GM06990 (cell line): Measurements from ENCODE around the gene GRID2.
"Not testable (repeated sequence)": the region's sequence is repeated elsewhere in the genome, so short reads cannot be mapped to it uniquely, and the experiment has no call there.

Experiments
- DNase-seq: peaks from one replicate; pipeline ENCODE4 v3.0.0-alpha.2; 2011; ENCODE audit not compliant: insufficient read length; ENCODE audit errors: extremely low read depth
- H3K27me3 ChIP-seq: replicated peaks from 2 replicates; pipeline ENCODE4 v1.6.0; 2011; ENCODE audit warnings: low read length; ENCODE audit not compliant: control insufficient read depth, insufficient read depth
- H3K36me3 ChIP-seq: 2 replicates; pipeline ENCODE4 v1.5.1; 2011; ENCODE audit warnings: low read length; ENCODE audit not compliant: control insufficient read depth, insufficient read depth
- H3K4me3 ChIP-seq: replicated peaks from 2 replicates; pipeline ENCODE4 v1.5.1; 2011; ENCODE audit warnings: low read depth, mild to moderate bottlenecking, control low read depth, low read length
- TF ChIP-seq, protein P1 (sequence below): IDR thresholded peaks from 2 replicates; pipeline ENCODE4 v1.5.1; 2011; ENCODE audit warnings: low read length, control low read depth, mild to moderate bottlenecking, inconsistent platforms; ENCODE audit not compliant: insufficient read depth, poor library complexity, severe bottlenecking

The GRID2 gene

DNA sequence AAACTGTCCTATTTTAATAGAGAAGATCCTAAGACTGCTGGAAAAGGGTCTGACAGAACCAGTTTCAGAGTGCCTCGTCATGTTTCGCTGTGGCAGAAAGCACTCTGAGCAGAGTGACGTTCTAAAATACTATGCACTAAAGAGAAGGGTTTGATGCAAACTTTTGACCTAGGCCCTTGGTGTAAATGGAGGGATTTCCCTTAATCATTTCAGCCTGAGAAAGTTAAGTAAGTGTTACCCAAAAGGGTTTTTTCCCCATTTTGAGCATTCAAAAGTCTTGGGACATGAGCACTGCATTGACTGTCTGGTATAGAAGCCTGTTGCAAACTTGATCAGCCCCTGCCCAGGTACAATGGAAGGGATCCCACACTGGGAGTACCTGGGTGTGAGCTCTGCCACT is 1367.3 kb downstream of the GRID2 start:
- H3K4me3 ChIP-seq, result no peak overlapping the region
- H3K27me3 ChIP-seq, result no peaks in the 10 kb centered on the region
- no peak for DNase-seq
- no peaks in the 10 kb centered on the region for H3K36me3 ChIP-seq
- TF ChIP-seq, protein P1, sequence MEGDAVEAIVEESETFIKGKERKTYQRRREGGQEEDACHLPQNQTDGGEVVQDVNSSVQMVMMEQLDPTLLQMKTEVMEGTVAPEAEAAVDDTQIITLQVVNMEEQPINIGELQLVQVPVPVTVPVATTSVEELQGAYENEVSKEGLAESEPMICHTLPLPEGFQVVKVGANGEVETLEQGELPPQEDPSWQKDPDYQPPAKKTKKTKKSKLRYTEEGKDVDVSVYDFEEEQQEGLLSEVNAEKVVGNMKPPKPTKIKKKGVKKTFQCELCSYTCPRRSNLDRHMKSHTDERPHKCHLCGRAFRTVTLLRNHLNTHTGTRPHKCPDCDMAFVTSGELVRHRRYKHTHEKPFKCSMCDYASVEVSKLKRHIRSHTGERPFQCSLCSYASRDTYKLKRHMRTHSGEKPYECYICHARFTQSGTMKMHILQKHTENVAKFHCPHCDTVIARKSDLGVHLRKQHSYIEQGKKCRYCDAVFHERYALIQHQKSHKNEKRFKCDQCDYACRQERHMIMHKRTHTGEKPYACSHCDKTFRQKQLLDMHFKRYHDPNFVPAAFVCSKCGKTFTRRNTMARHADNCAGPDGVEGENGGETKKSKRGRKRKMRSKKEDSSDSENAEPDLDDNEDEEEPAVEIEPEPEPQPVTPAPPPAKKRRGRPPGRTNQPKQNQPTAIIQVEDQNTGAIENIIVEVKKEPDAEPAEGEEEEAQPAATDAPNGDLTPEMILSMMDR, result no peak

DNA sequence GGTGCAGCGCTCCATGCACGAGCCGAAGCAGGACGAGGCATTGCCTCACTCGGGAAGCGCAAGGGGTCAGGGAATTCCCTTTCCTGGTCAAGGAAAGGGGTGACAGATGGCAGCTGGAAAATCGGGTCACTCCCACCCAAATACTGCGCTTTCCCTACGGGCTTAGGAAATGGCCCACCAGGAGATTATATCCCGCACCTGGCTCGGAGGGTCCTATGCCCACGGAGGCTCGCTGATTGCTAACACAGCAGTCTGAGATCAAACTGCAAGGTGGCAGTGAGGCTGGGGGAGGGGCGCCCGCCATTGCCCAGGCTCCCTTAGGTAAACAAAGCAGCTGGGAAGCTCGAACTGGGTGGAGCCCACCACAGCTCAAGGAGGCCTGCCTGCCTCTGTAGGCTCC is 1373.2 kb downstream of the GRID2 start:
- H3K36me3 ChIP-seq, H3K27me3 ChIP-seq, H3K4me3 ChIP-seq, DNase-seq: not testable (repeated sequence)

DNA sequence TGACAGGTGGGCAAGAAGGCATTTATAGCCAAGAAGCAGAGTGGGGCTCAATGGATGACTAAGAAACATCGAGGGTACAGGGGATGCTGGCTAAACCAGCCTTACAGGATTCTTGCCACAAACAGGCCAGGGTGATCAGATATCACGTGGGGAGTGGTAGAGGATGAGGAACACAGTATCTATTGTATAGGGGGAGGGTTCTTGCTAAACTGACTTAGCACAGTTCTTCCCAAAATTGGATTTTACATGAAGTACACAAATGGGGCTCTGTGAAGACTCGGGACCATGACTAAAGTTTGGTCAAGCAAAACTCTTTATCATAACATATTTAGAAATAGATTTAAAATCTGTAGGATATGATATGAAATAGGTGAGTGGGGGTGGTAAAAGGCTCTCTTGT is 1380.8 kb downstream of the GRID2 start:
- TF ChIP-seq, protein P1, result no peak
- H3K4me3 ChIP-seq, result no peak overlapping the region
- H3K27me3 ChIP-seq, result no peaks in the 10 kb centered on the region
- no peak for DNase-seq
- no peaks in the 10 kb centered on the region for H3K36me3 ChIP-seq

DNA sequence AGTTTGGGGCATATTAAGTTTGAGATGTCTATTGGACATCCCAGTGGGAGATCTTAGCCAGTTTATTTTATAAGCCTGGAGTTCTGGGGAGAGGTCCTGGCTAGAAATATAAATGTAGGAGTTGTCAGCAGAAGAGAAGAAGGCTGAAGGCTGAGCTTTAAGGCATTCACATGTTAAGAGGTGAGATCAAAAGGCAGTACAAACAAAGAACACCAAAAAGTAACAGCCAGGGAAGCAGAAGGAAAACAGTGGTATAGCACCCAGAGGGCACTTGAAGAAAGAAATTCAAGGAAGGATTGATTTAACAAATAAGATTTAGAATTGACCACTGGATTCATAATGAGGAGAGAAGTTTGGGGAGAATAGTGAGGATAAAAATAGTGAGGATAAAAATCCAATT is 1383.5 kb downstream of the GRID2 start:
- H3K27me3 ChIP-seq, result no peaks in the 10 kb centered on the region
- DNase-seq, result no peak
- TF ChIP-seq, protein P1, result no peak

DNA sequence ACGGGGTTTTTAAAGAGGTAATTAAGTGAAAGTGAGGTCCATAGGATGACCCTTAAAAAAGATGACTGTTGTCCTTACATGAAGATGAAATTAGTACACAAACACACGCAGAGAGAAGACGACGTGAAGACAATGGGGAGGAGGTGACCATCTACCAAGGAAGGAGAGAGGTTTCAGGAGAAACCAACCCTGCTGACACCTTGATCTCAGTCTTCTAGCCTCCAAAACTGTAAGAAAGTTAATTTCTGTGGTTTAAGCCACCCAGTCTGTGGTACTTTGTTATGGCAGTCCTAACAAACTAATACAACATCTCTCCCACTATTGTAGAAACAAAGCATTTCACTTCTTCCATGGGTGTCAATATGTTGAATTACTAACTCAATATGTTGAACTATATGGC is 1385.2 kb downstream of the GRID2 start:
- no peaks in the 10 kb centered on the region for H3K36me3 ChIP-seq
- TF ChIP-seq, protein P1, result no peak
- H3K4me3 ChIP-seq, result no peak overlapping the region
- DNase-seq, result no peak
- H3K27me3 ChIP-seq, result no peaks in the 10 kb centered on the region

More for the DNA sequence above, 1383.5 kb downstream of the GRID2 start:
- Histone ChIP-seq H3K36me3 (no peaks in the 10 kb centered on the region), H3K4me3 (no peak overlapping the region)

DNA sequence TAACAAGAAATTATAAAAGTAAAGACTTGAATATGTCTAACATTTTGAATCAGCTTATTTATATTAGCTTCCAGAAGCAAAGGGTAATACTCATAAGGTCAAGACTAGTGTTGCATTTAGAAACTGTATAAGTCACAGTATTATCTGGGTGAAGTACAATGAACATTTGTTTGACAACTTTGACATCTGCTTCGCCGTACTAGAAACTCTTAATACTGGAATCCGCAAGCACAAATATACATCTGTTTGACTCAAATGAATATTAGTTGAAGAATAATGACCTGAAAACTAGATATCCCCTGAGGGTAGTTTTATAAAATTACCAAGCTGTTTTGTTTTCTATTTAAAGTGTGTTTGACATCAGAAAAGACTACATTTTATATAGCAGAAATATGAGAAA is 1389.4 kb downstream of the GRID2 start:
- TF ChIP-seq, protein P1, result no peak
- no peak overlapping the region for H3K4me3 ChIP-seq
- no peak for DNase-seq

More for the DNA sequence above, 1389.4 kb downstream of the GRID2 start:
- no peaks in the 10 kb centered on the region for H3K27me3 ChIP-seq
- H3K36me3 ChIP-seq, result no peaks in the 10 kb centered on the region
